HepG2 (cell line): ENCODE results near the gene POLE.

Experiments used
- EZH2 ChIP-seq: conservative IDR thresholded peaks from 2 replicates; pipeline ENCODE4 v1.6.1; 2012; ENCODE audit warnings: mild to moderate bottlenecking, low read depth, low read length, moderate library complexity
- FOXA1 ChIP-seq, 2 experiments: fragments of 450-650 bp in 1 of 2; sonication (generic) in 1 of 2; formaldehyde crosslinking in 1 of 2; IDR thresholded peaks; 2 replicates each; pipeline versions ENCODE4 v1.4.0 to v1.6.1; 2016 to 2020; ENCODE audit warnings: missing genetic modification reagents in 1 of 2
- RFX3 ChIP-seq: IDR thresholded peaks from 2 replicates; pipeline ENCODE4 v1.6.1; 2016; ENCODE audit warnings: missing biosample characterization, missing genetic modification reagents
- SP1 ChIP-seq, 2 experiments: fragments of 450-650 bp in 1 of 2; sonication (generic) in 1 of 2; formaldehyde crosslinking in 1 of 2; IDR thresholded peaks; 2 replicates each; pipeline versions ENCODE4 v1.4.0 to v1.6.1; 2016 to 2020; ENCODE audit warnings: missing genetic modification reagents in 1 of 2
- ZNF263 ChIP-seq: sonication (generic); formaldehyde crosslinking; IDR thresholded peaks from 2 replicates; pipeline ENCODE4 v1.4.0; 2020; ENCODE audit warnings: missing genetic modification reagents
- ZNF350 ChIP-seq: sonication (generic); formaldehyde crosslinking; IDR thresholded peaks from 2 replicates; pipeline ENCODE4 v1.4.0; 2020; ENCODE audit warnings: mild to moderate bottlenecking, low read depth, missing genetic modification reagents, borderline replicate concordance
- ZNF563 ChIP-seq: sonication (generic); formaldehyde crosslinking; IDR thresholded peaks from 2 replicates; pipeline ENCODE4 v1.8.0; 2022; ENCODE audit warnings: mild to moderate bottlenecking, moderate library complexity, missing genetic modification reagents
- TF ChIP-seq, protein P1 (sequence below): sonication (generic); formaldehyde crosslinking; IDR thresholded peaks from 2 replicates; pipeline ENCODE4 v1.5.0; 2020; ENCODE audit warnings: mild to moderate bottlenecking, missing genetic modification reagents, moderate library complexity

DNA sequence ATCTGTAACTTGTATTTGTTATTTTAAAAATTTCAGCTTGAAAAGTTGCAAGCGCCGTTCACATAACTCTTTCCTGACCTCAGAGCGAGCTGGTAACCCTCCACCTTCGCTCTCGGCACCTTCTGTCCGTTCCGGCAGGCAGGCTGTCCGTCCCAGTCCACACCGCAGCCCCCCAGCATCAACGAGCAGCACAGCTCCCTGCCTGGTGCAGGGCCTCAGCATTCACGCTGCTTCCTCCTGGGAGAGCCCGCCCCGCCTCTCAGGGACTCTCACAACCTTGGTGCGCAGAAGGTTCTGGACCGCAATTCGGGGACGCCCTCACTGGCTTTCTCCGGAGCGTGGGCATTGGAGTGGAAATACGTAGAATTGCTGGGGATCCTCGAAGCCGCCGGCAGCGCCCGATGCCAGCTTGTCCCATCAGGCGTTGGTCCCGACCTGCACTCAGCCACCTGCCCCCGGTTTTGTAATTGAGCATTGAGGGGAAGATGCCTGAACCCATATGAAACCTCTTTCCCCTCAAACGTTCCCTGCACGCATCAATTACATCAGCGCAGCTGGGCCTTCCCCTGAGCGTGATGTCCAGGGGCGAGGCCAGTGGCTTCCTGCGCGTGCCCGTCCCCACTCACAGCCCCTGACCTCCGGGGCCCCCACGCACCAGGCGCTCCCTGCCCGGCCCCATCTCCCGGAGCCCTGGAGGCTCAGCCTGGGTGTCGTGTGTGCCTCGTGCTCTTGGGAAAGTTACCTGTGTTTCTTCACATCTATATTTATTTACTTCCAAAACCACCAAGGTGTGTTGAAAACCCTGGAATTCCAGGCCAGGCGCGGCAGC, 95.8 kb downstream of the POLE start:
- TF ChIP-seq EZH2 (no peak), RFX3 (no peak), FOXA1 (IDR thresholded peaks at IDR 0.05) (no peak), FOXA1 (CRISPR knock-in tag; IDR thresholded peaks at IDR 0.05) (no peak), ZNF263 (no peak), ZNF350 (no peak), SP1 (IDR thresholded peaks at IDR 0.05) (no peak), SP1 (CRISPR knock-in tag; IDR thresholded peaks at IDR 0.05) (no peak), ZNF563 (no peak)
- TF ChIP-seq, protein P1, sequence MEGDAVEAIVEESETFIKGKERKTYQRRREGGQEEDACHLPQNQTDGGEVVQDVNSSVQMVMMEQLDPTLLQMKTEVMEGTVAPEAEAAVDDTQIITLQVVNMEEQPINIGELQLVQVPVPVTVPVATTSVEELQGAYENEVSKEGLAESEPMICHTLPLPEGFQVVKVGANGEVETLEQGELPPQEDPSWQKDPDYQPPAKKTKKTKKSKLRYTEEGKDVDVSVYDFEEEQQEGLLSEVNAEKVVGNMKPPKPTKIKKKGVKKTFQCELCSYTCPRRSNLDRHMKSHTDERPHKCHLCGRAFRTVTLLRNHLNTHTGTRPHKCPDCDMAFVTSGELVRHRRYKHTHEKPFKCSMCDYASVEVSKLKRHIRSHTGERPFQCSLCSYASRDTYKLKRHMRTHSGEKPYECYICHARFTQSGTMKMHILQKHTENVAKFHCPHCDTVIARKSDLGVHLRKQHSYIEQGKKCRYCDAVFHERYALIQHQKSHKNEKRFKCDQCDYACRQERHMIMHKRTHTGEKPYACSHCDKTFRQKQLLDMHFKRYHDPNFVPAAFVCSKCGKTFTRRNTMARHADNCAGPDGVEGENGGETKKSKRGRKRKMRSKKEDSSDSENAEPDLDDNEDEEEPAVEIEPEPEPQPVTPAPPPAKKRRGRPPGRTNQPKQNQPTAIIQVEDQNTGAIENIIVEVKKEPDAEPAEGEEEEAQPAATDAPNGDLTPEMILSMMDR (CRISPR knock-in tag): no peak
